NOMO-1 treated with DMSO at 0.1 percent for 48 hours (cell line): ENCODE measurements around the gene CALHM5.

Experiments
- DNase-seq: peaks from one replicate; lab custom pipeline; 2025; ENCODE audit not compliant: unreplicated experiment; lab: John Stamatoyannopoulos, UW

Gene CALHM5

DNA sequence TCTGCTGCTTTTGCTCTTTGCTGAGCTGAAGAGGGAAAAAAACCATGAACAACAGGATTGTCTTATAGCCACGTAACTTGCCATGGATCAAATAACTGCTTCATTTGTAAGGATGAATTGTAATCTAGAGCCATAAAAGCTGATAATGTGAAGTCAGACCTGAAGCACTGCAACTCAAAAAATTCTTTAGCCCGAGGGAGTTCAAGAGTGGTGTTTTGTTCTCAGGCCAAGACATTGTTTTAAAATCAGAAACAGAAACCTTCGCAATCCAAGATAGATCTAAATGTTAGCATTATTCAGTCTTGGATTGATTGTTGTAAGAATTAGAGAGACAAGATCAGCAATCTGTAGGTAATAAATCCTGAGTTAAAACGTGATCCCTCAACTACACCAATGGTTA is 34.2 kb downstream of the CALHM5 start, which contains the start of gene TRAPPC3L:
Gene TRAPPC3L, minus strand, starts transcription at position 34 of the 400 bp plus-strand sequence. CDS start 170 bp downstream, outside the sequence.
- DNase-seq, result no peak

DNA sequence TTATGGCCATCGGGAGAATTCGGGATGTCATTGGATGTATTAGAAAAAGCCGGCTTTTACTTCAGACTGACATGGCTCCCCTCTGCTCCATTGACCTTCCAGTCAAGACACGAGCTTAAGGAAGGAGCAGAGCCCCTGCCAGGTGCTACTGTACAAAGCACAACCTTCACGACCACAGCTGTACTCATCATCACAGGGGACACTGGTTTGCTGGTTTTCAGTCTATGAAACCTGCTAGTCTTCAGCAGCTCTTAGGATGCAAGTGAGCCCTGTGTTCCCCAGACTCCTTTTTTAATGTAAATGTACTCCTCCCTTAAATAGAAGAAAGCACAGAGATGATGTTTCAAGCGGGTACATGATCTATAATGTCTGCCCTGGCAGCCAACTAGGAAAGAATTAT is 35.9 kb downstream of the CALHM5 start:
- DNase-seq, result no peak

DNA sequence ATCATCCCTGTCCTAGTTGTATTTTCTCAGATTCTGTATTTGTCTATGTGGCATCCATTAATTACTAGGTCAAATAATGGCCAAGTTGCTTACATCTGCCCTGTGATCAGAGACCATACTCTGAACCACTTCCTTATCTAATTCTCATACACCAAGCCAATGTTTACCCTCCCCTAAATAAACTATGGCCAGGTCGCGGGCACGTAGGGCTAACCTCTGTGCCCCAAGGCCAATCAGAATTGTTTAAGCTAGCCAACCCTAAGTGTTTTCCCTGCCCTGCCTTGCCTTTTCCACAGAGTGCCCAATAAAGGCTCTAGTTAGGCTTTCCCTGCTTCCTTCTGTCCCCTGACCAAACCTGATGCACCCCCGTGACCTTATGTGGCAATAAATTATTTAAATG is 39.4 kb downstream of the CALHM5 start:
- DNase-seq, result no peak

DNA sequence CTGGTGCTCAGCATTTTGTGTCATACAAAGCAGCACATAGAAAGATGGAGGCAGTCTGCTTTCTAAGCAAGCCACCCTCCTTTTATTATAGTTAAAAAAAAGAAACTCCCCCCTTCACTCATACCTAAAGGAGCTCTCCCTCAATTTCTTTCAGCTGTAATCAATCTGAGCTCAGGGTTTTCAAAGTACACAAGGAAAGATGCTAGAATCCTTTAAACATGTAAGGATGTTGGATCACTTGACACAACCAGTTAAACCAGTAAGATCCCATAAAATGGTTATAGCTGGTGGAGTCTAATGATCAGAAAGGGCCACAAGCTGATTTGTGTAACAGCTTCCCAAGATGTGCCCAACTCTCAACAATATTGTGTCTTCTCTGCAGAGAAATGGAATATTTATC is 42.0 kb downstream of the CALHM5 start, which contains the start of gene CALHM4:
Gene CALHM4, plus strand, starts transcription at position 301 of the 400 bp plus-strand sequence. Its CDS starts 43 bp downstream, at position 344.
- no peak for DNase-seq

DNA sequence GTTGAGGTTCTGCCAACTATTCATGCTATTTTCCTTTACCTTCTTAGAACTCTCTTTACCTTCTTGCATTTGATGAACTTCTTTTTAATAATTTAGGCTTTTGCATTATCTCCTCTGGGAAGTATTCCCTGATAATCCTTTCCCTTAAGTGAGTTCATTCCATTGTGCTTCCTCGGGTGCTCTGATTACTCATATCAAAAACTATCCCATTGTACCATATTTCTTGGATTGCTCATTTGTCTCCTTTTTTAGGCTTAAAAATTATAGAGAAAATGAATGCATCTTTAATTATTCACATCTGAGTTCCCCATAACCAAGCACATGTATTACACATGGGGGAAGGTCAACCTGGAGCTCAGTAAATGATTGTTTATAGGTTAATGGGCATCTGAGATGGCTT is 44.6 kb downstream of the CALHM5 start:
- DNase-seq, result no peak

DNA sequence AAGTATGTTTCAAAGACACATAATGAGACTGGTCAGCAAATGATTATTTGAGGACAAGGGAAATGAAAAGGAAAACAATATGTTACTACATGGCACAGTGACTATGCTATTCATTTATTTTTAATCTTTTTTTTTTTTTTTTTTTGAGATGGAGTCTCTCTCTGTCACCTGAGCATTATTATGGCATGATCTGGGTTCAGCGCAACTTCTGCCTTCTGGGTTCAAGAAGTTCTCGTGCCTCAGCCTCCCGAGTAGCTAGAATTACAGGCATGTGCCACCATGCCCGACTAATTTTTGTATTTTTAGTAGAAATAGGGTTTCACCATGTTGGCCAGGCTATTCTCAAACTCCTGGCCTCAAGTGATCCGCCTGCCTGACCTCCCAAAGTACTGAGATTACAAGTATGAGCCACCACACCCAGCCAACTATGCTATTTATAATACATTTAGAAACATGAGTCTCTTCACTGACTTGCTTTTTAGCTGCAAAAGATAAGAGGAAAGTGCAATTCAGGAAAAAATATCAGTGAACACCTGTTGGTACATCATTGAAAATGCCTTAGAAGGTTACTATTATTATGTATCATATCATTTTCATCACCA is 45.5 kb downstream of the CALHM5 start:
- no peak for DNase-seq

DNA sequence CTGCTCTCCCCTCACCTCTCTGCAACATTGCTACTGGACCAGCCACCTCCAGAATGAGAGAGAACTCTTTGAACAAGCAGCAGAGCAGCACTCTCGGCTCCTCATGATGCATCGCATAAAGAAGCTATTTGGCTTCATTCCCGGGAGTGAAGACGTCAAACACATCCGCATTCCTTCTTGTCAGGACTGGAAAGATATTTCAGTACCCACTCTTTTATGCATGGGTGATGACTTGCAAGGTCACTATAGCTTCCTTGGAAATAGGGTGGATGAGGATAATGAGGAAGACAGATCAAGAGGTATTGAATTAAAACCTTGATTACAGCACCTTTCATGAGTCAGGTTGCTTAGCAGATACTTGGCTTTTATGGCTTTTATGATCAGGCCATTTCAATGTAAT is 46.5 kb downstream of the CALHM5 start:
- DNase-seq, result no peak

DNA sequence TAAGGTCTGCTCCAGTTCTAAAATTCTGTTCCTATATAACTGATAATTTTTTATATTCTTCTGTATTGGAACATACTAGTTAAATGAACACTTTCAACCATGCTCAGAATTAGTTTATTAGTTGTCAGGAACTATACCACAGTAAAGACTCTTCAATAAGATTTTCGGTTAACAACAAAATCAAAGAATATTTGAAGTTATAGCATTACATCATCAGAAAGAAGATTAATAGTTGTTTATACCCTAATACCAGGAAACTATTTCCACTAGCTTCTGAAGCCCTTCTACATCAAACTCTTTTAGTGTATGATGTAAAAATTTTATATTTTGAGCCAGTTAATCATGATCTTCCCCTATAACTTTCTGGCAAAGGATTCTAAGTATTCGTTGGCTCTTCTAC is 48.7 kb downstream of the CALHM5 start:
- no peak for DNase-seq

DNA sequence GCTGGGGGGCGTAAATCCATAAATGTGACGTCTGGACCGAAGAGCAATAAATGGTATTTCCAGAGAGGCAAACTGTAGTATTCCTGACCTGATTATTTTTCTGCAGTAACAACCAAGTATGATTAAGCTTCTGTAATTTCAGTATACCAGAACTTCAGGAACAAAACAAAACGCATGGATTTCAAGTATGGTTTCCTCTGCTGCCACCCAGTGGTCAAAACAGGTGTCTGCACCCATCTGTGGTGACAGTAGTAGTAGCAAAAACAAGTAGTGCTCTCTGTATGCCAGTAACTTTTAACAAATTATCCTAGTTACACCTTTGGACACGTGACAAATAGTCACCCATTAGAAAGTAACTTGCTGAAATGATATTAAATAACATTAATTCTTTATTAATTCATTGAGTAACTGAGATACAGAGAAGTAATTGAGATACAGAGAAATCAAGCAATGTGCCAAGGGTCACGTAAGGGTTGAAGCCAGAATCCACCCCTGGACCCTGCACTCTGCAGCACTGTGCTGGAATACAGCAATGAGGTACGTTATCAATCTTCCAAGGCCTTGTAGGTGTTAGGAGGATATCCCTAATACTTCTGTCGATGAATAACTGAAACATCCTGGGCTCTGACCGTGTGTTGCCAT is 50.1 kb downstream of the CALHM5 start:
- DNase-seq, result peak; percentile 66

DNA sequence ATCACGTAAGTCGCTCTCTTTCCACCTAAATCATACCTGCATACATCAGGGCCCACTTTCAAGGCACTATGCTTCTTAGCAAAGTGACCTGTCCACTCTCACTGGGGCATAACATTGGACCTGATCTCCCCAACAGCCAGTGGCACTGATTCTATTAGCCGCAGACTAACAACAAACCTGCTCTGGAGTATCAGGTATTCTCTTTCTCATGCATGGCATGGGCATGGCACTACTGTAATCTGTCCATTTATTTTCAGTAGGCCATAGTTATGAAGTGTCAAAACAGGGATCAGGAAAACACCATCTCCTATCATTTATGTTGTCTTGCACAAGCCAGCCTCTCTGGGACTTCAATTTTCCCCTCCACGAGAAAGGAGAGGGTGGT is 50.6 kb downstream of the CALHM5 start:
- DNase-seq, result no peak

DNA sequence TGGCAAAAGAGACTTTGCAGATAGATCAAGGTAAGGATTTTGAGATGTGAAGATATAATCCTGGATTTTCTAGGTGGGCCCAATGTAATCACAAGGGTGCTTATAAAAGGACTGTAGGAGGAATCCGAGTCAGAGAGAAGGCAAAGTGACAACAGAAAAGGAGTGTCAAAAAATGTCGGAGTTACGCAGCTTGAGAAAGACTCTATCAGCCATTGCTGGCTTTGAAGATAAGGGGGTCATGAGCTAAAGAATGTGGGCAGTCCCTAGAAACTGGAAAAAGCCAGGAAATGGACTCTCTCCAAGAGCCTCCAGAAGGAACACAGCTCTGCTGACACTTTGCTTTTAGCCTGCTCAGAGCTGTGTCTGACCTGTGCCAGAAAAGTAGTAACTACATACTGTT is 51.2 kb downstream of the CALHM5 start:
- DNase-seq, result no peak

DNA sequence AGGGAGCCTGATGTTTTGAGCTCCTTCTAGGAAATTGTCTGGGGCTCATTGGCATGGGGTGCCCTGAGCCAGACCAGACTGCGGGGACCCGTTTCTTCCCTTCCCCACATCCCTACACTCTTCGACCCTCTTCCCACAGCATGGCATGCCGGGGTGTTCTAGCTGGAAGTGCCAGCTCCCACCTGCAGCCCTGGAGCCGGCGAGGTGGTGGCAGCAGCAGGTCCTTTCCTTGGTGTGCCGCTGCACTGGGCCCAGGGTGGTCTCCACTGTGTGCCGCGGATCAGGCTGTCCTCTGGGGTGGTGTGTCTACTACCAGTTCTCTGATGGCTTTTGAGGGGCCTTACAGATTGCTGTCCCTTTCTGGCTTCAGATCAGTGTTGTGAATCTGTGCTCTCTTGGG is 52.4 kb downstream of the CALHM5 start:
- DNase-seq, result no peak

DNA sequence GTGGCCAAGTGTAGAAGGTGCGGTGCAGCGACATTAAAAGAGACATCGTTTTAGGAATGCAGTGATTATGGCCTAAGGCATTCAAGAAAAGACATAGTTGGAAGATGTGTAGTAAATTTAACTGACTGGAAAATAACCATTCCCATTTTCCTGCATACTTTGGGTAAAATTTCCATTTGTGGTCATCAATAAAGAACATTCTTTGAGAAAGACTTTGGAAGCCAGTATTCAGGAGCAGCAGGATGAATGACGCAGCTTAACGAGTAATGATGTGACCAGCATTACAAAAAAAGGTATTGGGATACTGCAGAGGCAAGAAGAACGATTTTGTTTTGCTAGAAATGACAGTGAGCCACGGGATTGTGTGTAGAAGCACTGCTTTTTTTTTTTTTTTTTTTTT is 52.9 kb downstream of the CALHM5 start:
- no peak for DNase-seq

DNA sequence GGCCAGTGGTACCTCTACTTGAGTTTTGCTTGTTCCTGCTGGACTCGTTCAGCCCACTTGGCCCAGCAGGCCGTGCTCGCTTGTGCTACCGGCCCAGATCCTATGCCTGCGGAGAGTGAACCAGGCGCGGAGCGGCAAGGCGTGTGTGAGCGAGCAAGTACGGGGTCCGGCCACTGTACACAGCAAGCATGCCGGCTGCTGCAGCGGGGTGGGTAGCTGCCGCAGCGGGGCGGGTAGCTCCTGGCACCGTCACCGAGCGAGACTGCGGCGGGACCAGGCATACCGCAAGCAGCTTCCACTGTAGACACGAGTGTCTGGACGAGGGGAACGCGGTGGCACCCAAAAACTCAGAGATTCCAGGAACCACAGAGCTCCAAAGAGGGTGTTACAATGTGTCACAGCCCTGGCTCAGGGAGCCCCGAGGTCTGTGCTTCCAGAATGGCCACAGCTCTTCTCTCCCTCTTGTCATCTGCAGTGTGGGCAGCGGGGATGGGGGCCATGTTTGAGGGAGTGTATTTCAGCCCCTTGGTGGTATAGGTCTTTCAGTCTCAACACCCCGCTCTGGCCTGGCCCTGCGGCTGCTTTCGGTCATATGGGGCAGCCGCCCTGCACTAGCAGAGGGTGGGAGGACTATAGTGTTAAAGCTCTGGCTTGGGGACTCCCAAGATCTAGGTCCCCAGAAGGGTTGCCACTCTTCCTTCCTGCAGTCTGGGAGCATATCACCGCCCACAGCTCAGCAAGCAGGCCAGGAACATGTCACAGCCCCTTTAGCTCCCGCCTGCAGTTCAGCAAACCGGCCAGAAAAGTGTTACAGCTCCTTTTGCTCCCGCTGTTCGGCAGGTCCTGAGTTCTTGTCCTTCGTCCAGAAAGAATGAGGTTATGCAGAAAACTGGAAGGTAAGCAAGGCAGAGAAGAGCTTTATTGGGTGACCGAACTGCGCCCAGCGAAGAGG is 53.8 kb downstream of the CALHM5 start:
- DNase-seq, result no peak

DNA sequence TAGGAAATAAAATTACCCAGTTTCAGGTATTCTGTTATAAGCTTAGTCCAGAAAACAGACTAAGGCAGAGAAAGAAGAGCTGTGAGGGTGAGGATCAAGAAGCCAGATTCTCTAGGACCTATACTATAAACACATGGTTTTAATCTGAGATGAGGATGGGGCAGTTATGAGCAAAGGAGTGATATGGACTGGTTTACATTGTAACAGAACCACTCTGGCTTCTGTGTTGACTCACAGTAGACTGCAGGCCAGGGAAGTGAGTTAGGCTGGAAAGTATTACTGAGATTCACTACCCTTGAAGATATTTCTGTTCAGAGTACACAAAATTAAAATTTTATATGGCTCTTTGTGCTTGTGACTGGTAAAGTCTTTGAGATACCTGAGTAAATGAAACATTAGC is 56.7 kb downstream of the CALHM5 start:
- no peak for DNase-seq

DNA sequence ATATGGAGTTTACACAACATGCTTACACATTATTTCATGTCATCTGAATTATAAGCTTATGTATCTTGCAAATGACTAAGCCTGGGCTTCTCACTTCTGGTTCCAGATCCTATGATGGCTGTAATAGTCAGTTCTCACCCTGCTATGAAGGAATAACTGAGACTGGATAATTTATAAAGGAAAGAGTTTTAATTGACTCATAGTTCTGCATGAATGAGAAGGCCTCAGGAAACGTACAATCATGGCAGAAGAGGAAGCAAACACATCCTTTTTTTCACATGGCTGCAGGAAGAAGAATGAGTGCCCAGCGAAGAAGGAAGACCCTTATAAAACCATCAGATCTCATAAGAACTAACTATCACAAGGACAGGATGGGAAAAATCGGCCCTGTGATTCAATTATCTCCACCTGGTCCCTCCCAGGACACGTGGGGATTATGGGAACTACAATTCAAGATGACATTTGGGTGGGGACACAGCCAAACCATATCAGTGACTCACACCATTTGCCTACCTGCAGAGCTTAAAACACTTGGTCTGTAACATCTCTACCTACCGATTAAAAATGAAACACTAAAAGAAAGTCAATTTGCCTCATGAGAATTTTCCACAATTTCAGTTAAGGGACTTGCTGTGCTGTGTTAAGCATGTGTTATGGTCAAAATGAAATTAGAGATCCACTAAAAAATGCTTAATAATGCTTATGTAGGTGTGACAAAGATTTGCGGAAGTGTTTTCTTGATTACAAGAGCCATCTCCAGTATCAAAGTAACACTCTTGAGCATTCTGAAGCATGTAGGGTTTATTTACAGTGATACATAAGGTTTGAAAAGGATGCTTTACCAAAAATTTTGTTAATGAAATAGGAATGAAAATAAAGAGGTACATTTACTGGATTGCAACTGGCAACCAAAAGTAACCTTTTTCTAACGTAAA is 57.6 kb downstream of the CALHM5 start:
- DNase-seq, result peak; percentile 52

DNA sequence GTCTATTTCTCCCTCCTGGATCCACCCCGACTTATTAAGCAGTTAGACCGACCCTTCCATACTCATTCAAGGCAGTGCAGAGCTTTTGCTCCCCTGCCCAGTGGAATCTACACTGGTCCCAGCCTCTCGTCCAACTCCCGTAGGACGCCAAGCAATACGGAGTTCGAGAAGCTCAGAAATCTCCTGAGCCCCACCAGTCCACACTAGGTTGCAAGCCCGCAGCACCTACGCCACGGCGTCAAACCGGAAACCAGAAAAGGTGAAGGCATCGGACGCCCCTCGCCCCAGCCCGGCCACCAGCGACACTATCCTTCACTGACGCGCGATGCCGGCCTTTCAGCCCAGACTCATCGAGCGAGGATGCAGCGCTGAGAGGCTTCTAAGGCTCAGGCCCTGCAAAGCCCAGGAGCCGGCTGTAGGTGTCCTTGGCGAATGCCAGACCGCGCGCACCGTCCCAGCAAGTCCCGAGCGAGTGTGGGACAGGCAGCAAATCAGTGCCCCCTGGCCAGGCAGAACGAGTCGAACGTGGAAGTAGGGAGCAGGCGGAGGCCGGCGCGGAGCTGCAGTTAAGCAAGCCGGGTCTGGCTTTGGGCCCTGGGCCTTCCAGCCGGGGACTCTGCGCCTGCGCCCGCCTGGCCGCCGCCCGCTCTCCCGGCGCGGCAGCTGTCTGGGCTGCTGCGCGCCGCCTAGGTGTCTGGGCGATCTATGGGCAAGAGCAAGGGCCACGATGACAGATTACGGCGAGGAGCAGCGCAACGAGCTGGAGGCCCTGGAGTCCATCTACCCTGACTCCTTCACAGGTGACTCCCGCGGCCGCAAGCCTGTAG is 59.6 kb downstream of the CALHM5 start, which contains the start of gene RWDD1:
Gene RWDD1, plus strand, starts transcription at position 649 of the 827 bp plus-strand sequence. Its CDS starts 79 bp downstream, at position 728.
- DNase-seq, result peak; percentile 99

DNA sequence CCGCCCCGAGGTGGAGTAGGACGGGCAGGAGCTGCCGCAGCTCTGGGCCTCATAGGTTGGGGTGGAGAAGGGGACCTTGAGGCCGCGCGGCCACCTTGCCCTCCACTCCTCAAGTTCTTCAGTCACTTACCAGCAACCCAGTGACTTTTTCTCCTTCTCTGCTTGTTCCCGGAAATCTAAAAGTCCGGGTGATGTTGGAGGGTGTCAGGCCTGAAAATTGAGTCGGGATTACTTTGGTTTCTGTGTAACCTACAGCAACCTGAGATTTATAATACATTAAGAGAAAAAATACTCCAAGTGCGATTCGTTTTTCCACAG is 60.2 kb downstream of the CALHM5 start:
- no peak for DNase-seq

DNA sequence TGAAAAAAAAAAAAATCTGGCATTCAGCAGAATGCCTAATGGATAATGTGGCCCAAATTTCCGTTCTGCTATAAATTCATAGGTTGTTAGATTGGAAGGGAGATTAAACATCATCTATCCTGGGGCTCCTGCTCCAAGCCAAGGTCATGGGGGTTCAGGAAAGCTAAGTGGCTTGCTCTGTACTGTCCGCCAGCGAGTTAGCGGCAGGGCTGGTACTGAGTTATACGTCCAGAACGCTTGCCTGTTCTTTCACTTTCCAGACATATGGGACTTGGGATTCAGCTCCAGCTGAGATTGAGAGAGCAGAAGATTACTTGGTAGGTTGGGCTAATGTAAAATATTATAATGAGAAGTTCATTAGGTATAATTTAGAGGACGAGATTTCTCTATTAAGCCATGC is 60.7 kb downstream of the CALHM5 start:
- DNase-seq, result no peak
